Endodermal cell (in vitro differentiated cells): ENCODE measurements around the gene RAB13. TPM values are rescaled to one million over a fixed set of nuclear protein-coding genes. Genes with fewer than 3 reads are reported as not detected.

Source experiments
- DNase-seq: peaks from one replicate; pipeline ENCODE4 v3.0.0-alpha.2; 2017
- H3K27ac ChIP-seq: 2 replicates; pipeline ENCODE4 v1.5.1; 2013; ENCODE audit warnings: mild to moderate bottlenecking, low read depth, low read length, moderate library complexity
- H3K27me3 ChIP-seq: 2 replicates; pipeline ENCODE4 v1.6.1; 2013; ENCODE audit warnings: mild to moderate bottlenecking, low read length, moderate library complexity; ENCODE audit not compliant: insufficient read depth, control insufficient read depth, poor library complexity, severe bottlenecking
- H3K36me3 ChIP-seq: 2 replicates; pipeline ENCODE4 v1.7.0; 2013; ENCODE audit warnings: mild to moderate bottlenecking, low read length, moderate library complexity; ENCODE audit not compliant: control insufficient read depth, insufficient read depth
- H3K4me1 ChIP-seq: one replicate; pipeline ENCODE4 v1.7.0; 2013; ENCODE audit warnings: low read length; ENCODE audit not compliant: control insufficient read depth, insufficient read depth
- H3K4me3 ChIP-seq: 2 replicates; pipeline ENCODE4 v1.5.1; 2013; ENCODE audit warnings: mild to moderate bottlenecking, low read length, moderate library complexity
- H3K9ac ChIP-seq: 2 replicates; pipeline ENCODE4 v1.6.1; 2013; ENCODE audit warnings: mild to moderate bottlenecking, low read length, moderate library complexity; ENCODE audit not compliant: poor library complexity, severe bottlenecking; ENCODE audit errors: extremely low read depth
- H3K9me3 ChIP-seq: 2 replicates; pipeline ENCODE4 v1.6.1; 2013; ENCODE audit warnings: mild to moderate bottlenecking, low read length, moderate library complexity; ENCODE audit not compliant: control insufficient read depth
- H3K27ac Mint-ChIP-seq: 2 replicates; pipeline ENCODE4 v1.8.0; 2020; ENCODE audit warnings: mixed read lengths
- H3K27me3 Mint-ChIP-seq: 2 replicates; pipeline ENCODE4 v1.8.0; 2021; ENCODE audit warnings: mild to moderate bottlenecking, mixed read lengths; ENCODE audit not compliant: insufficient read depth
- H3K36me3 Mint-ChIP-seq: 2 replicates; pipeline ENCODE4 v1.8.0; 2020; ENCODE audit warnings: low read depth, mixed read lengths
- H3K4me1 Mint-ChIP-seq: 2 replicates; pipeline ENCODE4 v1.8.0; 2020; ENCODE audit warnings: mixed read lengths
- H3K4me3 Mint-ChIP-seq: 2 replicates; pipeline ENCODE4 v1.8.0; 2020; ENCODE audit warnings: mild to moderate bottlenecking, moderate library complexity, mixed read lengths
- H3K9me3 Mint-ChIP-seq: 2 replicates; pipeline ENCODE4 v1.8.0; 2020; ENCODE audit warnings: mild to moderate bottlenecking, mixed read lengths
- WGBS, 2 experiments: methylation state at CpG; one replicate each; pipeline versions ENCODE4 v1.1.5 to v1.1.7; 2013; ENCODE audit warnings: missing lambda C conversion rate in 2 of 2, mixed read lengths in 1 of 2; ENCODE audit not compliant: insufficient coverage in 1 of 2, insufficient read length in 1 of 2; 5-methylcytosine and 5-hydroxymethylcytosine counted together
- microRNA-seq: library from miRNA; unstranded; fragments of <30 nt; microRNA quantifications from one replicate; pipeline ENCODE4 v1.2.0, GENCODE V29; 2020; ENCODE audit warnings: borderline microRNAs expressed
- total RNA-seq, 2 donors: library from RNA; stranded (reverse); fragmentation: NEBNext Ultra II Directional in 1 of 2; extraction: Animal tissue kit (Norgen Biotek cat#: 25700) in 1 of 2; gene quantifications; 2 replicates in 1 of 2; 3 replicates in 1 of 2; pipeline ENCODE4 v1.2.1, GENCODE V29; 2021
- TF ChIP-seq, protein P1 (sequence below): fragments of 200-600 bp; sonication (generic); conservative IDR thresholded peaks from 2 replicates; pipeline ENCODE4 v1.5.0; 2021; ENCODE audit warnings: antibody characterized with exemption, mild to moderate bottlenecking

Gene RAB13
- total RNA-seq, 2 donors from 2014 or later, result 80.3 to 97.1 TPM

GRCh38 chr1:153932156-153933131 is 53.7 kb downstream of the RAB13 start:
- DNase-seq, result no peak
- no peaks in the 10 kb centered on the region for H3K4me1 ChIP-seq
- 93 to 99% methylated on average over 13 to 17 of the region's 18 CpGs for WGBS, 2 experiments
- Mint-ChIP-seq H3K36me3 (peaks cover 60% of the 10 kb centered on the region), H3K27me3 (no peaks in the 10 kb centered on the region), H3K9me3 (no peaks in the 10 kb centered on the region), H3K4me3 (no peak overlapping the region), H3K27ac (peak overlapping the region; percentile 35), H3K4me1 (no peaks in the 10 kb centered on the region)
- H3K9ac ChIP-seq, result no peak overlapping the region
- H3K36me3 ChIP-seq, result peaks cover 37% of the 10 kb centered on the region
- TF ChIP-seq, protein P1, sequence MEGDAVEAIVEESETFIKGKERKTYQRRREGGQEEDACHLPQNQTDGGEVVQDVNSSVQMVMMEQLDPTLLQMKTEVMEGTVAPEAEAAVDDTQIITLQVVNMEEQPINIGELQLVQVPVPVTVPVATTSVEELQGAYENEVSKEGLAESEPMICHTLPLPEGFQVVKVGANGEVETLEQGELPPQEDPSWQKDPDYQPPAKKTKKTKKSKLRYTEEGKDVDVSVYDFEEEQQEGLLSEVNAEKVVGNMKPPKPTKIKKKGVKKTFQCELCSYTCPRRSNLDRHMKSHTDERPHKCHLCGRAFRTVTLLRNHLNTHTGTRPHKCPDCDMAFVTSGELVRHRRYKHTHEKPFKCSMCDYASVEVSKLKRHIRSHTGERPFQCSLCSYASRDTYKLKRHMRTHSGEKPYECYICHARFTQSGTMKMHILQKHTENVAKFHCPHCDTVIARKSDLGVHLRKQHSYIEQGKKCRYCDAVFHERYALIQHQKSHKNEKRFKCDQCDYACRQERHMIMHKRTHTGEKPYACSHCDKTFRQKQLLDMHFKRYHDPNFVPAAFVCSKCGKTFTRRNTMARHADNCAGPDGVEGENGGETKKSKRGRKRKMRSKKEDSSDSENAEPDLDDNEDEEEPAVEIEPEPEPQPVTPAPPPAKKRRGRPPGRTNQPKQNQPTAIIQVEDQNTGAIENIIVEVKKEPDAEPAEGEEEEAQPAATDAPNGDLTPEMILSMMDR, result no peak
- no peaks in the 10 kb centered on the region for H3K27me3 ChIP-seq
- H3K27ac ChIP-seq, result no peak overlapping the region
- H3K4me3 ChIP-seq, result no peak overlapping the region
- H3K9me3 ChIP-seq, result no peaks in the 10 kb centered on the region

Small RNA genes within 50 kb of the gene (microRNA-seq; reads per million reads assigned to microRNA genes)
- gene MIR6737, result 0.44 reads per million

Other genes with a start within 250 kb of the RAB13 start
- gene SLC27A3, start 210.9 kb downstream of the RAB13 start, total RNA-seq, result 10 to 100 TPM; 60.6 to 64.5 TPM
- 10 to 100 TPM; 45.2 to 51.2 TPM for gene GATAD2B, start 63.4 kb downstream of the RAB13 start, total RNA-seq
- 100 to 1,000 TPM in 1 of 2 donors, 10 to 100 TPM in 1; 89.5 to 115 TPM for gene DENND4B, start 39.6 kb downstream of the RAB13 start, total RNA-seq
- gene CRTC2, start 27.7 kb downstream of the RAB13 start, total RNA-seq, result 10 to 100 TPM; 35.5 to 40.9 TPM
- gene SLC39A1, start 22.8 kb downstream of the RAB13 start, total RNA-seq, result 100 to 1,000 TPM; 129 to 154 TPM
- 10 to 100 TPM; 15.6 to 23.9 TPM for gene CREB3L4, start 18.4 kb downstream of the RAB13 start, total RNA-seq
- gene JTB, start 8.7 kb downstream of the RAB13 start, total RNA-seq, result 10 to 100 TPM; 63.6 to 72.8 TPM
- 1,000 to 10,000 TPM; 1,800 to 2,084 TPM for gene RPS27, start 4.4 kb upstream of the RAB13 start, total RNA-seq
- under 1 TPM; 0.07 to 0.11 TPM for gene NUP210L, start 168.7 kb upstream of the RAB13 start, total RNA-seq
- 100 to 1,000 TPM; 597 to 679 TPM for gene TPM3, start 205.8 kb upstream of the RAB13 start, total RNA-seq
- not detected for gene CFAP141, start 220.0 kb upstream of the RAB13 start, total RNA-seq
- gene UBAP2L, start 234.6 kb upstream of the RAB13 start, total RNA-seq, result 100 to 1,000 TPM; 198 to 224 TPM